Measurements from ENCODE around the gene ST6GALNAC3. TPM values are rescaled to one million over a fixed set of nuclear protein-coding genes. Genes with fewer than 3 reads are reported as not detected.

Gene ST6GALNAC3
- 0.77 and 0.85 TPM in 2 replicates for total RNA-seq

DNA sequence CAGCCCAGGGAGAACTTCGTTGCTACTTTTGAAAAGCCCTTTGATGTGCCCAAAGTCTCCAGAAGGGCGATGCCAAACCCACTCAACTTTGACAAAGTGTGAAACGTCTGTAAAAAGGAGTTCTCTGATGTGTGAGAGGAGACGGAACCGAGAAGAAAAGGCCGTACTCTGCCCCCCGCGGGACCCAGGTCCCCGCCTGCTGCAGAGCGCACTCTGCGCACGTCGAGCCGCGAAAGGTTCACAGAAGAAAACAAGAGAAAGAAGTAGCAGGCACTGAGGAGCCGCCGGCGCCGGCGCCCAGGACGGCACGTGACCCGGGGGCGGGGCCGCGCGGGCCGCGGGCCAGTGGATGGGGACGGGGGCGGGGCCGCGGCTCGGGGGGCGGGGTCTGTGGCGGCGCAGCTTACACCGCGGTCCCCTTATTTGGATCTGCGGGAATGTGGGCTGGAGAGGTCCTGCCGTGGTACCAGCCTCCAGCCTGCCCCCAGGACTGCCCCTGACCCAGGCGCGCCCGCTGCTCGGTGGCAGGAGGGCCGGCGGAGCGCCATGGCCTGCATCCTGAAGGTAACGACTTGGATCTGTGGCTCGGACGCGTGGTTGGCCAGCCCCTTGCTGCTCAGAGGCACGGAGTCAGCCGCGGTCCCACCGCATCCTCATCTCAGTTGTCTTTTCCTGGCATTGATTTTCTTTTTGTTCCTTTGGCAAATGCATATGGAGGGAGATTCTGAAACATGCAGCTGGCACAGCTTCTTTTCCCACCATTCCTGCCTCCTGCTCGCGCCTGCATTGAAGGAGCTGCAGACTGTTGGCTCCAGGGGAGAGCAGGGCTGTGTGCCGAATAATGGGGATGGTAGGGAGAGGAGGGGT, at the start of gene ST6GALNAC3:
Gene ST6GALNAC3, plus strand, starts transcription at position 426 of the 867 bp plus-strand sequence.

Other genes starting within 250 kb of the ST6GALNAC3 start
- not detected in 2 replicates for gene ASB17, start 142.3 kb upstream of the ST6GALNAC3 start, total RNA-seq